Fibroblast of skin of right biceps (primary cell): Measurements from ENCODE around the gene PPP1CA.
A peak's percentile ranks its signal among the peaks of the same experiment; 100 is the strongest.

Source experiments
- DNase-seq: peaks from one replicate; pipeline ENCODE4 v3.0.0-alpha.2; 2013

The PPP1CA gene

DNA sequence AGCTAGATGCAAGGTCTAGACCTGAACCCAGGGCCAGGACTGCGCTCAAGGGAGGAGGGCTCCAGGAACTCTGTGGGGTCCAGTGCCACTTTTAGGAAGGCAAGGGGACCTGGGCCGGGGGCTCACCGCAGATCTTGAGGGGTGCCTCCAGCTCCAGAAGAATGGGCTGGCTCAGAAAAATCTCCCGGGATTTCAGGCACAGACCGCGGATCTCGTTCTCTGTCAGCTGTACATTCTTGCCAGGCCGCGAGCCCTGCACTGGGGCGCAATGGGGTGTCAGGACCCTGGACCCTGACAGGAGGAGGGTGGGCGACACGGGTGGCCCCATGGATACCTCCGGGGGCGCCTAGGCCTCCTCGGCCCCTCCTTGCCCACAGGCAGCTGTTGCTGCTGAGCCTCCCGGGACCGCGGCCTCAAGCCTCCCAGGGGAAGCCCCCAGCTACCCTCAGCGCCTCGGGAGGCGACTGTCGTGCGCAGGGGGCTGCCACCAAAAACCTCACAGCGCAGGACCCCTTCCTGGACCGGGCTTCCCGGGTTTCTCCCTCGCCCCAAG lies 640 bp downstream of the PPP1CA start:
- no peak for DNase-seq

DNA sequence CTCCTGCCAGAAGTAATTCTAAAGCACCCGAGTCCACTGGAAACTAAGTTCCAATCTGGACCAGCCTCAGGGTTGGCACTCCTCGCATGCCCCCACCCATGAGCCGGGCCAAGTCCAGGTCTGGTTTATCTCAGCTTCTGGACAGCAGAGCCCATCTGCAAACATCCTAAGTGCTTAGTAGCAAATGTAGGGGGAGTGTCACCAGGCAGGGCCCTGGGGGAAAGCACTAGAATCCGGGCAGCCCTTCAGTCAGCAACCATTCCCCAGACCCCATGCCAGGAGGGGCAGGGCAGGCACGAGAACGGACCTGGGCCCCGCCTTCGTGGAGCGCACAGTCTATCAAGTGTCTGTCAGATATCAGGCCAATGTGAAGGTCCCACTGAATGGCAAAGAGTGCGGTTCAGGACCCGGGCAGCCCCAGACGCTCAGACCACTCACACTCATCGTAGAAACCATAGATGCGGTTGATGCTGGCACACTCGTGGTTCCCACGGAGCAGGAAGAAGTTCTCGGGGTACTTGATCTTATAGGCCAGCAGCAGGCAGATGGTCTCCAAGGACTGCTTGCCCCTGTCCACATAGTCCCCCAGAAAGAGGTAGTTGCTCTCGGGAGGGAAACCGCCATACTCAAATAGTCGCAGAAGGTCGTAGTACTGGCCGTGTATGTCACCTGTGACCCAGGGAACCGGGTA lies 1.3 kb downstream of the PPP1CA start:
- no peak for DNase-seq

- no peak for DNase-seq
Measured at GRCh38 chr11:67398661-67399563, 2.7 kb downstream of the PPP1CA start.

- no peak for DNase-seq
Measured at GRCh38 chr11:67397986-67398660, 3.5 kb downstream of the PPP1CA start.

GRCh38 chr11:67397536-67397935 lies 4.1 kb downstream of the PPP1CA start:
- no peak for DNase-seq

- DNase-seq = no peak
Measured at GRCh38 chr11:67396587-67397389, 4.9 kb downstream of the PPP1CA start.

DNA sequence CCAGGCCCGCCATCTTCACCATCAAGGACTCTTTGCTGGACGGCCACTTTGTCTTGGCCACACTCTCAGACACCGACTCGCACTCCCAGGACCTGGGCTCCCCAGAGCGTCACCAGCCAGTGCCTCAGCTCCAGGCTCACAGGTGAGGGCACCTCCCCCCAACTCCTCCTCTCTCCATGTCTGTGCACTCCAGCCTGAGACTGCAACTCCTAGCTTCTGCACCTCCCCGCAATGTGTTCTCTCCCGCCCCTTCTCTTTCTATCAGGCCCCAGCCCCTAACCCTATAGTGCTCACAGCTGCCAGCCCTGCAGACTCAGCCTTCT lies 5.4 kb downstream of the PPP1CA start:
- DNase-seq = no peak

- DNase-seq = no peak
Measured at GRCh38 chr11:67395555-67396258, 6.0 kb downstream of the PPP1CA start.

GRCh38 chr11:67393990-67394389 lies 7.7 kb downstream of the PPP1CA start:
- no peak for DNase-seq

GRCh38 chr11:67393437-67393836 lies 8.2 kb downstream of the PPP1CA start:
- DNase-seq = no peak

GRCh38 chr11:67392183-67392715 lies 9.4 kb downstream of the PPP1CA start:
- no peak for DNase-seq

DNA sequence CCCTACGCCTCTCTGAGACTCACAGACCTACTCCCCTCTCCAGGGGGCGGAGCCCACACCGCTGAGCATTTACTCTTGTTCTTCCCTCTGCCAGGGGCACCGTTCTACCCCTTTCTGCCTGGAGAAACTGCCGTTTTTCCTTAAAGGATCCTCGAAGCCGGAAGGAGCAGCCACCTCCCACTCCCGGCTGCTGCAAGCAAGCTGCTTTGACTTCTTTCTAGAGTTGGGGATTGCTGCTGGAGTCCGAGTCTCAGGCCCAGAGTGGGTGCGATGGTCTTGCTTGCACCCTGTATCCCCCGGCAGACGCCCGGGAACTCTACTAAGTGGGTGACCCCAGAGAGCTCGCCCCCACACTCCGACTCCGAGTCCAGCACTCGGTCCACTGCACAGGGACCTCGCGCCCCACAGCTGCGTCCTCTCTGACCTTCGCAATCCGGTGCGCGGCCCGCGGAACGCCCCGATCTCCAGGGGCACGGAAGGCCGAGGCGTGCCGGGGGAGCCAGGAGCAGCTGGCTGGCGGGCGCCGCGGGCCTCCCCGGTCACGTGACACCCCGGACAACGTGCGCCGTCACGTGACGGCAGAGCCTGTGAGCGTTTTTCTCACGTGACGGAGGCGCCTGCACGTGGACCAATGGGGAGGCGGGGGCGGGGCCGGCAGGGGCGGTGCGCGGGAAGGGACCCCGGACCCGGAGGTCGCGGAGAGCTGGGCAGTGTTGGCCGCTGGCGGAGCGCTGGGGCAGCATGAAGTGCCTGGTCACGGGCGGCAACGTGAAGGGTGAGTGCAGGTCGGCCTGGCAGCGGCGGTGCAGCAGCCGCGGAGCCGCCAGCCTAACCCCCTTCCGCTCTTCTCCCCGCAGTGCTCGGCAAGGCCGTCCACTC lies 10.1 kb downstream of the PPP1CA start, which contains the start of gene RAD9A:
Gene RAD9A (plus strand): TSS at position 683 of the 879 bp plus-strand sequence. CDS start 59 bp downstream, at position 742.
- DNase-seq = peak; percentile 94

DNA sequence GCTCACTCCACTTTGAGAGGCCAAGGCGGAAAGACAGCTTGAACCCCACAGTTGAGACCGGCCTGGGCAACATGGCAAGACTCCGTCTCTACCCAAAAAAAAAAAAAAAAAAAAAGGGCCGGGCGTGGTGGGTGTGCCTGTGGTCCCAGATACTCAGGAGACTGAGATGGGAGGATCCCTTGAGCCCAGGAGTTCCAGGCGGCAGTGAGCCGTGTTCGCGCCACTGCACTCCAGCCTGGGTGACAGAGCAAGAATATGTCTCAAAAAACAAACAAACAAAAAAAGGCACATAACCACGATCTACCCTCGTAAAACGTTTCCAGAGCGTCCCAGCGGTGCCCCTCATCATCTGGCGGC lies 10.7 kb downstream of the PPP1CA start:
- no peak for DNase-seq

DNA sequence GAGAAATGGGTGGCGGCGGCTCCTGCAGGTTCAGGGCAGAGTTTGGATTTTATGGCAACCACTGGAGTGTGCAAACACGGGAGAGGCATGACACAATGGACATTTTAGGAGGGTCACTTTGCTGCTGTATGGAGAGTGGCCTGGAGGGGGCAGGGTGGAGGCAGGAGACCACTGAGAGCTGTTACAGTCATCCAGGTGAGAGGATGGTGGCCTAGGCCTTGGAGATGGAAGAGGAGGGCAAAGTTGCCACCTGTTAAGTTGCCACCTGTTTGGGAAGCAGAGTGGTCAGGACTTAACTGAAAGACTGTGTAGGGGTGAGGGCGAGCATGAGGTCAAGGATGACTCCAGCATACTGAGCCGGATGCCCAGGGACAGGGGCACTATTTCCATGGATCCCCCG lies 12.2 kb downstream of the PPP1CA start:
- DNase-seq = no peak

DNA sequence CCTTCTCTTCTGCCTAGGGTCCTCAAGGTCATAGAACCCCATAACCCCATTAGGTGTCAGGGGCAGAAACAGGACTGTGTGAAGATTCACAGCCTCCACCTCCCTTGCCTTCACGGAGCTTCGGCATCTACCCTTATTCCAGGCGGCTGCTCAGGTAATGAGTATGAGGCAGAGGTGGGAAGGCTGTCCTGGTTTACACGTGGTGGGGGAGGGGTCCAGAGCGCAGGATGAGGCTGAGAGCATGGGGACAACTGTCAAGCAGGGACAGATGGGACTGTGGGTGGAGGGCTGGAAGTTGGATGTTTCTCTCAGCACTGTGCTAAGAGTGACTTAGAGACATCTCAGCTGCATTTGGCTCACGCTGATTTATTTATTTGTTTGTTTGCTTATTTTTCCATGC lies 14.1 kb downstream of the PPP1CA start:
- DNase-seq = no peak

GRCh38 chr11:67387069-67387468 lies 14.6 kb downstream of the PPP1CA start:
- DNase-seq = no peak

GRCh38 chr11:67384851-67385366 lies 16.7 kb downstream of the PPP1CA start:
- DNase-seq = peak; percentile 69

DNA sequence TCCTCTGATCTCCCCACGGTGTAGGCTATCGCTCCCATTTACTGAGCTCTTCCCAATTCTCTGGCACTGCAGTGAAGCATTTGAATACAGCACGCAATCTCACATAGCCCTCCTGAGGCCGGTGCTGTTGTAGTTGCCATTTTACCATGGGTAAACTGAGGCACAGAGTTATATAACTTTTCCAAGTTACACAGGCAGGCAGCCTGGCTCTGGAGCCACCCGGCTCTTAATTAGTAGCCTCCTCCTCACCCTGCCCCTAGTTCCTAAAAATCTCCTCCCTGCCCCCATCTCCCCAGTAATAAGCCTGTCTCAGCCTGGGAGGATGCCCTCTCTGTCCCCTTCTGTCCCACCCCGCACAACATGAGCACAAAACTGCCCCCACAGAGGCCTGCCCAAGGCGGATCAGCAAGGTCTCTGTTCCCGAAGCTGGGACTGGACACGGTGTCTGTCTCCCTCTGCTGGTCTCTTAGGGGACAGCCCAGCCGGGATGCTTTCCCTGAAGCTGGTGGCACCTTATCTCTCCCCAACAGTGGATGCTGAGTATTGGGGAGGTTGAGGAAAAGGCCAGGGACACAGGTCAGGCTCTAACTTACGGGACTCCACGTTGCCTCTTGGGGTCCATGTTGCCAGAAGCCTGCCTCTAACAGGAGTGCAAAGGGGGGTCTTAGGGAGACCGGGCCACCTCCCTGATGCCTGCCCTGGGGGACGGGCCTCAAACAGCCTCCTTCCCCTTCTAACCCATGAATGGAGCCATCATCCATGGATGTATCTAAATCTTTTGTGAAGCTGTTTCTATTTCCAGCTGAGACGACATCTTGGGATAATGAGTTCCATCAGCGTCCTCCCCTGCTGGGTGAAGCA lies 19.2 kb downstream of the PPP1CA start:
- DNase-seq = peak; percentile 75

DNA sequence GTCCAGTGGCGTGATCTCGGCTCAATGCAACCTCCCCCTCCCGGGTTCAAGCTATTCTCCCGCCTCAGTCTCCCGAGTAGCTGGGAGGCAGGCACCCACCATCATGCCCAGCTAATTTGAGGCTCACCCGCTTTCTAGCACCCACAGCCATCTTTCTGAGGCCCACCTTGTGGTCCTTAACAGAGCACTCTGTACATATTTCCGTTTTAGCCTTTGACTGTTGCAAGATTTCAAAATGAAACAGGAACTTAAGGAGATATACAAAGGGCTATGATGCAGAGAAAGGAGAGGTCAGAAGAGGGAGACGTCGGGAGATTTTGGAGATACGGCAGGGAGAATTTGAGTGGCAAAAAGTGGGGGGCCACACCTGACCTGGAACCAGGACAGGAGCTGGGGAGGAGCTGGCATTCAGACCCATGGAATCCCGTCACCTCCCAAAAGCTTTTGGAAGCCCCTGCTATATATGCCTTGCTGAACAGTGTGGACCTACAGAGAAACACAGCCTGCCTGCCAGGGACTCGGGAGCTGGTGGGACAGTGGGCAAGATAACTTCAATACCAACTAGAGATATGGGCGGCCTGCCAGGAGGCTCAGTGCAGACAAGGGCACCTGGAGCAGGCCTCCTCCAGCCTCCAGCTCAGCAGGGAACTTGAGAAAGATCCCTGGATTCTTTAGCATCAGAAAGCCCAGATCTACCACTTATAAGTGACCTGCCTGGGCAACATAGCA lies 20.2 kb downstream of the PPP1CA start:
- DNase-seq = no peak
